LNCAP (cell line): ENCODE measurements around the gene APBB2.

Experiments used
- CTCF ChIP-seq: fragments of 450-650 bp; IDR thresholded peaks from 2 replicates; pipeline ENCODE4 v1.5.1; 2017; ENCODE audit warnings: mild to moderate bottlenecking

Gene APBB2

GRCh38 chr4:41043465-41043864 lies 170.9 kb downstream of the APBB2 start:
- TF ChIP-seq CTCF = no peak

- no peak for TF ChIP-seq CTCF
Observed at GRCh38 chr4:41041551-41041950, 172.8 kb downstream of the APBB2 start.

GRCh38 chr4:41039317-41039716 lies 175.0 kb downstream of the APBB2 start:
- no peak for TF ChIP-seq CTCF

- no peak for TF ChIP-seq CTCF
Observed at GRCh38 chr4:41038304-41038703, 176.0 kb downstream of the APBB2 start.

GRCh38 chr4:41029098-41029497 lies 185.2 kb downstream of the APBB2 start:
- TF ChIP-seq CTCF = no peak

GRCh38 chr4:41028392-41029076 lies 185.8 kb downstream of the APBB2 start:
- TF ChIP-seq CTCF = no peak

- TF ChIP-seq CTCF = no peak
Observed at GRCh38 chr4:41026971-41027370, 187.4 kb downstream of the APBB2 start.

GRCh38 chr4:41025824-41026223 lies 188.5 kb downstream of the APBB2 start:
- TF ChIP-seq CTCF = no peak
